HUDEP-2 (cell line): Measurements from ENCODE around the gene INTS2.

Experiments used
- DNase-seq, 76 experiments: peaks; one replicate each; lab custom pipeline; 2025; ENCODE audit not compliant: unreplicated experiment in 76 of 76; lab: John Stamatoyannopoulos, UW

The INTS2 gene

GRCh38 chr17:61856035-61856434, 71.7 kb downstream of the INTS2 start:
- DNase-seq, result no peak

- no peak for DNase-seq
Observed at GRCh38 chr17:61852857-61853256, 74.9 kb downstream of the INTS2 start.

- no peak for DNase-seq
Observed at GRCh38 chr17:61849674-61850073, 78.1 kb downstream of the INTS2 start.

- no peak for DNase-seq
Observed at GRCh38 chr17:61848896-61849295, 78.9 kb downstream of the INTS2 start.

- DNase-seq, result no peak
Observed at GRCh38 chr17:61848247-61848646, 79.5 kb downstream of the INTS2 start.

- DNase-seq, result no peak
Observed at GRCh38 chr17:61847659-61848058, 80.1 kb downstream of the INTS2 start.

- DNase-seq, result no peak
Observed at GRCh38 chr17:61846761-61847375, 80.9 kb downstream of the INTS2 start.

GRCh38 chr17:61846088-61846487, 81.7 kb downstream of the INTS2 start:
- no peak for DNase-seq

- DNase-seq, result no peak
Observed at GRCh38 chr17:61843435-61843834, 84.3 kb downstream of the INTS2 start.

- DNase-seq, result no peak
Observed at GRCh38 chr17:61842899-61843298, 84.9 kb downstream of the INTS2 start.

- no peak for DNase-seq
Observed at GRCh38 chr17:61839300-61839786, 88.4 kb downstream of the INTS2 start.

- peak in 49 of 76 experiments; percentile 1 to 54 (median 23) for DNase-seq
Observed at GRCh38 chr17:61837175-61838051, 90.4 kb downstream of the INTS2 start.

GRCh38 chr17:61836266-61837174, 91.3 kb downstream of the INTS2 start:
- DNase-seq, result no peak

GRCh38 chr17:61835606-61836005, 92.2 kb downstream of the INTS2 start:
- no peak for DNase-seq

- no peak for DNase-seq
Observed at GRCh38 chr17:61834610-61835009, 93.2 kb downstream of the INTS2 start.

GRCh38 chr17:61833536-61834193, 94.1 kb downstream of the INTS2 start:
- no peak for DNase-seq

- no peak for DNase-seq
Observed at GRCh38 chr17:61832463-61832862, 95.3 kb downstream of the INTS2 start.

- DNase-seq, result no peak
Observed at GRCh38 chr17:61831099-61831498, 96.7 kb downstream of the INTS2 start.

GRCh38 chr17:61828694-61829093, 99.1 kb downstream of the INTS2 start:
- DNase-seq, result no peak

- no peak for DNase-seq
Observed at GRCh38 chr17:61827649-61828395, 100.0 kb downstream of the INTS2 start.
